Suprapubic skin (tissue), 3 donors: ENCODE measurements around the gene RFXANK.

ENCODE experiments used
- EP300 ChIP-seq: sonication (generic); formaldehyde crosslinking; IDR thresholded peaks from one replicate; pipeline ENCODE4 v1.6.1; 2017; ENCODE audit warnings: antibody characterized with exemption
- TF ChIP-seq, protein P1 (sequence below), 2 donors: fragments of 200-600 bp in 1 of 2; fragments of 450-650 bp in 1 of 2; sonication (generic) in 1 of 2; IDR thresholded peaks; one replicate each; pipeline ENCODE4 v1.5.1; 2016 to 2019; ENCODE audit warnings: antibody characterized with exemption in 2 of 2, mild to moderate bottlenecking in 1 of 2, moderate library complexity in 1 of 2

DNA sequence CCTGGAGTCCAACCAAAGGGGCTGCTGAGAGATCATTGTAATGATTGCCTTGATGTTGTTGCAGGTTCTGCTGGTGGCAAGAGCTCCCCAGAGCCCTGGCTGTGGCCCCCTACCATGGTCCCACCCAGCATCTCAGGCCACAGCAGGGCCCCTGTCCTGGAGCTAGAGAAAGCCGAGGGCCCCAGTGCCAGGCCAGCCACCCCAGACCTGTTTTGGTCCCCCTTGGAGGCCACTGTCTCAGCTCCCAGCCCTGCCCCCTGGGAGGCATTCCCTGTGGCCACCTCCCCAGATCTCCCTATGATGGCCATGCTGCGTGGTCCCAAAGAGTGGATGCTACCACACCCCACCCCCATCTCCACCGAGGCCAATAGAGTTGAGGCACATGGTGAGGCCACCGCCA is 35.2 kb downstream of the RFXANK start:
- TF ChIP-seq EP300: no peak
- TF ChIP-seq, protein P1, sequence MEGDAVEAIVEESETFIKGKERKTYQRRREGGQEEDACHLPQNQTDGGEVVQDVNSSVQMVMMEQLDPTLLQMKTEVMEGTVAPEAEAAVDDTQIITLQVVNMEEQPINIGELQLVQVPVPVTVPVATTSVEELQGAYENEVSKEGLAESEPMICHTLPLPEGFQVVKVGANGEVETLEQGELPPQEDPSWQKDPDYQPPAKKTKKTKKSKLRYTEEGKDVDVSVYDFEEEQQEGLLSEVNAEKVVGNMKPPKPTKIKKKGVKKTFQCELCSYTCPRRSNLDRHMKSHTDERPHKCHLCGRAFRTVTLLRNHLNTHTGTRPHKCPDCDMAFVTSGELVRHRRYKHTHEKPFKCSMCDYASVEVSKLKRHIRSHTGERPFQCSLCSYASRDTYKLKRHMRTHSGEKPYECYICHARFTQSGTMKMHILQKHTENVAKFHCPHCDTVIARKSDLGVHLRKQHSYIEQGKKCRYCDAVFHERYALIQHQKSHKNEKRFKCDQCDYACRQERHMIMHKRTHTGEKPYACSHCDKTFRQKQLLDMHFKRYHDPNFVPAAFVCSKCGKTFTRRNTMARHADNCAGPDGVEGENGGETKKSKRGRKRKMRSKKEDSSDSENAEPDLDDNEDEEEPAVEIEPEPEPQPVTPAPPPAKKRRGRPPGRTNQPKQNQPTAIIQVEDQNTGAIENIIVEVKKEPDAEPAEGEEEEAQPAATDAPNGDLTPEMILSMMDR (IDR thresholded peaks at IDR 0.05): no peak
